Mucosa of gallbladder (tissue), 1 donor: Measurements from ENCODE around the gene RHOT1. TPM values are rescaled to one million over a fixed set of nuclear protein-coding genes. Genes with fewer than 3 reads are reported as not detected.

ENCODE experiments used
- DNase-seq: peaks from one replicate; pipeline ENCODE4 v3.0.0-alpha.2; 2020; ENCODE audit warnings: low spot score
- total RNA-seq: library from RNA; stranded (reverse); gene quantifications from one replicate; pipeline ENCODE4 v1.2.1, GENCODE V29; 2021
- donor health status: DM: no; HTN: no; CAD: no.

The RHOT1 gene
- total RNA-seq, 1 donor from 2014 or later, result 32.4 TPM

DNA sequence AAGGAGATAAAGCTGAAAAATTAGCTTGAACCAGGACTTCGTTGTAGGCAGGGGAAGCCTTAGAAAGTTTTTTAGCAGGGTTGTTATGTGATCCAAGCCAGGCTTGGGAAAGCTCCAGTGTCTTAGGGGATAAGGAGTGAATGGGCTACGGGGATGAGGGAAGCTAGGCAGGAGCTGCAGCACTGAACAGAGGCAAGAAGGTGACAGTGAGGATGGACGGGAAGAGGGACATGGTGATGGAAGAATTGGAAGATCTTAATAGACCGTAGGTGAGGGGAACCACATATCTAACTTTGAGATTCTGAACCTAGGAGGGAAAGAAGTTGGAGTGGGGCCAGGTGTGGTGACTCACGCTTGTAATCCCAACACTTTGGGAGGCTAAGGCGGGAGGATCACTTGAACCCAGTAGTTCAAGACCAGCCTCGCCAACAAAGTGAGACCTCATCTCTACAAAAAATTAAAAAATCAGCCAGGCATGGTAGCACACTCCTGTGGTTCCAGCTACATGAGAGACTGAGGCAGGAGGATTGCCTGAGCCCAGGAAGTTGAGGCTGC lies 126.5 kb downstream of the RHOT1 start:
- DNase-seq, result no peak

DNA sequence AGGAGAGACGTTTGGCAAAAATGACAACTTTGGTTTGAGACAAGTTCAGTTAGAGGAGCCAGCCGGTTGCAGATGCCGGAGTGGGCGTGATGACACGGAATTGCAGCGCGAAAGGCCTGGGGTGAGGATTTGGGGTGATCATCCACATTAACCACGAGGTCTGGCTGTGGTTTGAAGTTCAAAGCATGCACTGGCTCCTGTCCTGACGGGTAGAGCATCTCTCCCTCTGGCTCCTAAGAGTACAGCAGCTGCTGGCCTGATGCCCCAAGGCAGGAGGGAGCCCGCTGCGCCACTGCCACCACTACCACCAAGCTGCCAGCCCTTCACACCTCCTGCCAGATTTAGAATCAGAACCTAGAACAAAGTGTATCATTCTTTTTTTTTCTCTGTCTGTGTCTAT lies 127.1 kb downstream of the RHOT1 start:
- DNase-seq, result no peak

DNA sequence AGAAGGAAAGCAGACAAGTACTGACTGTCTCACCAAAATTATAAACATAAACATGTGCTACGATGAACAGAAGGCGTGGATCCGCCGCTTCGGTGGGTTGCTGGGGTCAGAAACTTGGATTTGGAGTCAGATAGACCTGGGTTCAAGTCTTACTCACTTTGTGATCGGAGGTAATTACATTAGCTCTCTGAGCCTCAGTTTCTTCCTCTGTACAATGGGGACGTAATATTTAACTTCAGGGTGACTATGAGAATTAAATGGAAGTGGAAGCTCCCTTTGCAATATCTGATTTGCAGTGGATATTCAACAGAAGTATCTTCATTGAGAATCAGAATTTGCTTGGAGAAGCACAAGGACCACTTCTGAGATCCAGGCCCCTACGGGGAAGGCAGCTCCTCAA lies 129.5 kb downstream of the RHOT1 start:
- no peak for DNase-seq

DNA sequence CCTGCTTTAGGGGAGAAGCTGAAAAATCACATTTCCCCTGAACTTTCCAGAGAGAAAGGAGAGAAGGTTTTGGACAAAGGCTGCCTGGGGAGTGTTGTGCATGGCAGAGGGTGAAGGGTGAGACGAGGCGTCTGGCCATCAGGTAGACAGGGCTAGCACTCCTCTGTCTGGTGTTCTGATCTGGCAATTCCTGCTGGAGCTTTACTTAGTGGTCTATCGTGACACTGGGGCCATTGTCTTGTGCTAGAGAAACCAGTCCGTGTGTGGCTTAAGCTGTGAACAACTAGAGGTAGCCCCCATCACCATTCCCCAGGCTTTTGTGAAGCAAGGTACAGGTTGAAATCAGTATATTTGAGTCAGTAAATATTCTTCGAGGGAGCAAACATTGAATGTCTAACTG lies 131.8 kb downstream of the RHOT1 start:
- no peak for DNase-seq

DNA sequence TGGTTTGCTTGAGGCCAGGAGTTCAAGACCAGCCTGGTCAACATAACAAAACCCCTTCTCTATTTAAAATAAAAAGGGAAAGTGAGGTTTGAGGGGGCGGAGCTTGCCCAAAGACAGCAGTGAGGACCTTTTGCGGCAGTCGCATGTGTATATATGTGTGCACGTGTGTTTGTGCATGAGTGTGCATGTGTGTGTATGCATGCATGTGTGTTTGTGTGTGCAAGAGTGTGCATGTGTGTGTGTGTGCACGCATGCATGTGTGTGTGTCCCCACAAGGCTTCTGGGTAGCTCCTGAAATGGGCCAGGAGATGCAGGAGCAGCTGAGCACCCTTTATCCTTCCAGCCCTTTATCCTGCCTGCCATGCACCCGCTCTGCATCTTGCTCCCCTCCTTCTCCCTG lies 132.3 kb downstream of the RHOT1 start:
- DNase-seq, result no peak

Other genes starting within 250 kb of the RHOT1 start
- gene UTP6, start 240.8 kb upstream of the RHOT1 start, total RNA-seq, result 44.2 TPM
- 20.5 TPM for gene SUZ12, start 205.5 kb upstream of the RHOT1 start, total RNA-seq
- gene LRRC37B, start 135.1 kb upstream of the RHOT1 start, total RNA-seq, result 22.9 TPM
- 0.40 TPM for gene RHBDL3, start 123.3 kb downstream of the RHOT1 start, total RNA-seq
- gene C17orf75, start 199.7 kb downstream of the RHOT1 start, total RNA-seq, result 22.7 TPM
- gene ZNF207, start 207.7 kb downstream of the RHOT1 start, total RNA-seq, result 131 TPM